COR-L47 (cell line): Measurements from ENCODE around the gene BCR.
A peak's percentile ranks its signal among the peaks of the same experiment; 100 is the strongest.
"Not testable (repeated sequence)": the region's sequence is repeated elsewhere in the genome, so short reads cannot be mapped to it uniquely, and the experiment has no call there.

Experiments used
- DNase-seq: peaks from one replicate; lab custom pipeline; 2025; lab: John Stamatoyannopoulos, UW

The BCR gene

DNA sequence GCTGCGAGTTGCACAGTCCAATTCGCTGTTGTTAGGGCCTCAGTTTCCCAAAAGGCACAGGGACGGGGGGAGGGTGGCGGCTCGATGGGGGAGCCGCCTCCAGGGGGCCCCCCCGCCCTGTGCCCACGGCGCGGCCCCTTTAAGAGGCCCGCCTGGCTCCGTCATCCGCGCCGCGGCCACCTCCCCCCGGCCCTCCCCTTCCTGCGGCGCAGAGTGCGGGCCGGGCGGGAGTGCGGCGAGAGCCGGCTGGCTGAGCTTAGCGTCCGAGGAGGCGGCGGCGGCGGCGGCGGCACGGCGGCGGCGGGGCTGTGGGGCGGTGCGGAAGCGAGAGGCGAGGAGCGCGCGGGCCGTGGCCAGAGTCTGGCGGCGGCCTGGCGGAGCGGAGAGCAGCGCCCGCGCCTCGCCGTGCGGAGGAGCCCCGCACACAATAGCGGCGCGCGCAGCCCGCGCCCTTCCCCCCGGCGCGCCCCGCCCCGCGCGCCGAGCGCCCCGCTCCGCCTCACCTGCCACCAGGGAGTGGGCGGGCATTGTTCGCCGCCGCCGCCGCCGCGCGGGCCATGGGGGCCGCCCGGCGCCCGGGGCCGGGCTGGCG is at the start of gene BCR:
Gene BCR, plus strand, starts transcription at position 209 of the 592 bp plus-strand sequence. CDS start 452 bp downstream, outside the sequence.
- peak; percentile 57 for DNase-seq

DNA sequence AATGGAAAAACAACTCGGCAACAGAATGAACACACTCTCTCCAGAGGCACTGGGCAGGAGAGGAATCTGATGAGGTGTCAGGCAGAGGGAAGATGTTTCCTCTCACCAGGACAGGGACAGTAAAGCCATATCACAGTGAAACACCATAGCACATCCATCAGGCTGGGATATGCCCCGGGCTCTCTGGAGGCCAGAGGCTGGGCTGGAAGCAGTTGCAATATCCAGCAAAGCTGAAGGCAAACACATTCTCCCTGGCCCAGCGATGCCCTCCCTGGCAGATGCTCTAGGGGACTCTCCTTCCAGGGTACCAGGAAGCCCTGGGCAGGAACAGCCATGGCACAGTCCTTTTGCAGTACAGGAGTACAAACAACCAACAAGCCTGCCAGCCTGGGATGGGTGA is 49.6 kb upstream of the BCR start:
- no peak for DNase-seq

DNA sequence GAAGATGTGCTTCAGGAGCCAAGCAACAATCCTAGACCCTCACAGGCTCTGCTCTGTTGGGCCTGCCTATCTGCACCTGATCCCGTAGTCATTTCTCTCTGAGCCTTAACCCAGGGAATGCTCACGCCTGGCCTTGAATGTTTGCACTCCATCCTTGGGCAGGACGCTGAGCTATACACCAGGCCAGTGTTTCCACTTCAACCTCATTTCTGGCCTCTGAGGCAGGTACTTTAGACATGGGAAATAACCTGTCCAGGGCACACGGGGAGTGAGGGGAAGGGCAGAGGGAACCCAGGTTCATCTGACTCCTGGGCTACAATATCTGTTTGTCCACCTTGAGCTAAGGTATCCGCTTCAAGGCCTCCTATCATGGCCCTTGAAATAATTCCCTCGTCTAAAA is 48.4 kb upstream of the BCR start:
- no peak for DNase-seq

DNA sequence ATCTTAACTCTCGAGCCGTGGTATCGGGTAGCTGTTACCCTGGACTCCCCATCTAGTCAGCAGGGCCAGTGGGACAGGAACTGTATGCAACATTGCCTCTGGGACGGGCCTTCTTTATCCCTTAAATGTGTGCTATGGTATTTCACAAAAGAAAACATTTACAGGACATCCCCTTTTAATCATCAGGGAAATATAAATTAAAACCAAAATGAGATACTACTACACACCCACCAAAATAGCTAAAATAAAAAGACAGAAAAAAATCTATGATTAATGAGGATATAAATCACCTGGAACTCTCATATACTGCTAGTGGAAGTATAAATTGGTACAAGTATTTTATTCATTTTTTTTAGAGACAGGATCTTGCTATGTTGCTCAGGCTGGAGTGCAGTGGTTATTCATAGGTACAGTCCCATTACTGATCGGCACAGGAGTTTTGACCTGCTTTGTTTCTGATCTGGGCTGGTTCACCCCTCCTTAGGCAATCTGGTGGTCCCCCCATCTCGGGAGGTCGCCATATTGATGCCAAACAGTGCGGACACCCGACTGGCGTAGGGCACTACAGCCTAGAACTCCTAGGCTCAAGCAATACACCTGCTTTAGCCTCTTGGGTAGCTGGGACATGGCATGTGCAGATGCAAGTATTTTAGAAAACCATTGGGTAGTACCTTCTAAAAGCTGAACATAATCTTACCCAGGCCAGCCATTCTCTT is 47.8 kb upstream of the BCR start:
- no peak for DNase-seq

DNA sequence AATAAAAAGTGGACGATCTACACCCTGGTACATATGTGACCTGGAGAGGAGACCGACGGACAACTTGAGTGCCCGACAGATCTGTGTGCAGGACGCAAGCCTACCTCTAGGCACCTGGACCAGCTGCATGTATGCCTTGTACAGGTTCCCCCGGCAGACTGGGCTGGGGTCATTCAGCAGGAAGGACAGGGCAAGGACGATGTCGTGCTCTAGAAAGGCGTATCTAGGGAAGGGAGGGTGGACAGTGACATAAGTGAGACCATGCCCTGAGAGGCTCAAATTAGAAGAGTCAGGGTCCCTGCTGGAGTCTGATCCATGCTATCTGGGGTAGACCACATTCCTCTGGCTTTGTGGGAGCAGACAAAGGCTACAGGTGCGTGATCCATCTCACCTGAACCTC is 46.4 kb upstream of the BCR start:
- no peak for DNase-seq

DNA sequence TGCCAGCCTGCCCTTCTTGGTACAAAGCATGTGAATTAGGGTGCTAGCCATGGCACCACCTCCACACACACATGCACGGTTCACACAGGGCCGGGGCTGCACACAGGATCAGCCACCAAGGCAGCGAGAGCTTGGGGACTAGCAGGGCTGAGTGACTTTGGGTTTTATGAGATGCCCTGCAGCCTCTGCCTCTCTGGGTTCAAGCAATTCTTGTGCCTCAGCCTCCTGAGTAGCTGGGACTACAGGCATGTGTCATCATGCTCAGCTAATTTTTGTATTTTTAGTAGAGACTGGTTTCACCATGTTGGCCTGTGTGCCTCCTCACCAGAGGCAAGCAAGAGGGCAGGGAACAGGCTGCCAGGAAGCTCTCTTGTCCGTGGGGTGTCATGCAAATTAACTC is 43.3 kb upstream of the BCR start:
- DNase-seq: not testable (repeated sequence)

DNA sequence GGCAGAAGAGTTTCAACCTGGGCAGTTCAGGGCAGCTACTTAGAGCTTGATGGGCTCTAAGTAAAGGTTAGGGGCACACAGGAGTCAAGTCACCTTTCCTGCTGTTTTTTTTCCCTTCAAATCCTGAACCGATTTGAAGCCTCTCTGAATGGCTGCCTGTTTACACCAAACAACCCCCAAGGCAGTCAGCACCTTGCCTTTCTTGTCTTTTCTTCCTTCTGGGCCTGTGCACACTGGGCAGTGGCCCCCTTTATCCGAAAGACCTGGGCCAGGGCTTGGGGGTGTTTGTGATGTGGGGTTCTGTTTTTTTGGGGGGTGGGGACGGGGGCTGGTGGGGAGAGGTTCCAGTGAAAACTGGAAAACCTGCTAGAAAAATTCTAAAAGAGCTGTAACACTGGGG is 42.8 kb upstream of the BCR start:
- no peak for DNase-seq

DNA sequence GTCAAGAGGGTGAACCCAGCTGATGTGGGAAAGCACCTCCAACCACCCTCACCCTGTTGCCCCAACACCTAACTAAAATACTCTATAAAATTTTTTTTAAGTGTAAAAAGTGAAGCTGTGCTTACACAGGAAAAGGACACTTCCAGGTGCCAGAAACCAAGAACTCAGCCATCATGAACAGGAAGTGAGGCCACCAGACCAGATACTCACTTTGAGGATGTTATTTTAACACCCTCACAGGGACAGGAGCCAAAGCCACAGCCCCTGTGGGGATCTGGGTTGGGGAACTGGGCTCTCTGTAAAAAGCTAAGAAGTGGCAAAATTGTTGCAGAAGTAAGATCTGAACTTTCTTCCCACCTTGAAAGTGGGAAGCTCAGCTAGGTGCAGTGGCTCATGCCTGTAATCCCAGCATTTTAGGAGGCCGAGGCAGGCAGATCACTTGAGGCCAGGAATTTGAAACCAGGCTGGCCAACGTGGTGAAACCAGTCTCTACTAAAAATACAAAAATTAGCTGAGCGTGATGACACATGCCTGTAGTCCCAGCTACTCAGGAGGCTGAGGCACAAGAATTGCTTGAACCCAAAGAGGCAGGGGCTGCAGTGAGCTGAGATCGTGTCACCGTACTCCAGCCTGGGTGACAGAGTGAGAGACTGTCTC is 42.3 kb upstream of the BCR start:
- no peak for DNase-seq

DNA sequence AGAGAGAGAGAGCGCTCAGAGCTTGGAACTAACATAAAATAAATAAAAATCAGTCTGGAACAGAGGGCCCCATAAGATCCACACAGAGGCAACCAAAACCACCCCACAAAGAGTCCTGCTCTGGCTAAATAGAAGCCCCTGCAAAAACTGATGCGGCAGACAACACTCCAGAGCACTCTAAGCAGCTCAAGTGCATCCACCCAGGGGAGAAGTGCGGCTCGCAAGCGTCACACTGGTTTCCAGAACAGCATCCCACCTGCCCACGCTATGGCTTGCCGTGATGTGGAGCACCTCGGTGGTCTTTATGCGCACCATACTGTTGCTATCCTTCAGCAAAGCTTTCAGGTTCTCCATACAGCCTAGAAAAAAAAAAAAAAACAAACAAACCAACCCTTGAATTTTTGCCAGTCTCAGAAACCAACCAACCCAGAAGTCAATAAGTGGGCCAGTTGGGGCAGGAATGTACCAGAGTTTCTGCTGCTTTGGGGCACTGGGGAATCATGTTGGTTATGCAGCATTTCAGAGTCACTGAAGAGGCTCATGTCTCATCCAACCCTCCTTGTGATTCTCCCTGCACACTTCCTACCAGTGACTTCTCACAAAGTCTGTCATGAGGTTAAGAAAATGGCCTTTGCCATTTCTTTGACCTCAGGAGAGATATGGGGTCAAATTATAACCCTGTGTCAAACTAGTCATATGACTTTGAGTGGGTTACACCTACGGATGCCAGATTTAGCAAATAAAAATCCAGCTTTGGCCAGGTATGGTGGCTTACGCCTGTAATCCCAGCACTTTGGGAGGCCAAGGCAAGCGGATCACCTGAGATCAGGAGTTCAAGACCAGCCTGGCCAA is 41.5 kb upstream of the BCR start:
- DNase-seq: no peak

DNA sequence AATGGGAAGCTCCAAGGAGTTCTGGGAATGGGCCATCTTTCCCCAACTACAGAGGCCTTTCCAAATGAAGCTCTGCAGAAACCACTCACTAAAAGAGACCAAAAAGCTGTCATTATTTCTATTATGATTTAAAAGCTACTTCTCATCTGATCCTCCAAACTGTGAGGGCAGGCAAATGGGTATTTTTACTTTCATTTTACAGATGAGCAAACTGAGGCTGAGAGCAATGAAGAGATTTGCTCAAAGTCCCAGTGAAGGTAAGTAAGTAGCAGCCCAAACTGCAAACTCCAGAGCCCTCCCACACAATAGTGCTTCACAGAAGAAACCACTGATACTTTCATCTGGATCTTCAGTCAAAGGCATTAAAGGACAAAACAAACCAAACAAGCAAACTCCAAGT is 39.9 kb upstream of the BCR start:
- DNase-seq: no peak

DNA sequence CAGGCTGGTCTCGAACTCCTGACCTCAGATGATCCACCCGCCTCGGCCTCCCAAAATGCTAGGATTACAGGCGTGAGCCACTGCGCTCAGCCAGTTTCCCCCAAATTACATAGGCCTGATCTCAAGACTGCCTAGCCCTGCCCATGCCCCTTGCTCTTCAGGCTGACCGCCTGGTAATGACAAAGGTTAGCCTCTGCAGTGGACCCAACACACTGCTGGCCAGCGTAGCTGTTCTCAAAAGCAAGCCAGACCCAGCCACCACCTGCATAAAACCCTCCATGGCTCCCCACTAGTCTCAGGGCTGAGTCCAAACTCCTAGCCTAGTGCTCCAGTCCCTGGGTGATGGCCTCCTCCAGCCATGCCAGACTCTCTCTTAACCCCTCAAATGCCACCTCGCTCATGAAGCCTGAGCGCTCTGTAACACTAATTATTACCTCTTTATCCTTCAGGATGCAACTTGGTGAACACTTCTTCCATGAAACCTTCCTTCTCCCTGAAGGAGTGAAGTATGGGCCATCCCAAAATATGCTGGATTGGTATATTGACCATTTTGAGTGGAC is 37.7 kb upstream of the BCR start:
- no peak for DNase-seq

DNA sequence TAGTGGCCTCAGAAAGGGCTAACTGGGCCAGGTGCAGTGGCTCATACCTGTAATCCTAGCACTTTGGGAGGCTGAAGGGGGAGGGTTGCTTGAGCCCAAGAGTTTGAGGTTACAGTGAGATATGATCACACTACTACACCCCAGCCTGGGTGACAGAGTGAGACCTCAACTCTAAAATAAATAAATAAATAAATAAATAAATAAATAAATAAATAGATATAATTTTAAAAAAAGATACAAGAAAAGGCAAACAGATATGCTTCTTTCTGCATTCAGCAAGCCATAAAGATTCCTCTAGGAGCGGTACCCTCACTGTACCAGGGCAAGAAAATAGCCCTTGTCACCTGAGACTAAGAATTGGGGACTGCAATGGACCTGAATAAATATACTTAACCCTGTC is 37.2 kb upstream of the BCR start:
- DNase-seq: no peak

DNA sequence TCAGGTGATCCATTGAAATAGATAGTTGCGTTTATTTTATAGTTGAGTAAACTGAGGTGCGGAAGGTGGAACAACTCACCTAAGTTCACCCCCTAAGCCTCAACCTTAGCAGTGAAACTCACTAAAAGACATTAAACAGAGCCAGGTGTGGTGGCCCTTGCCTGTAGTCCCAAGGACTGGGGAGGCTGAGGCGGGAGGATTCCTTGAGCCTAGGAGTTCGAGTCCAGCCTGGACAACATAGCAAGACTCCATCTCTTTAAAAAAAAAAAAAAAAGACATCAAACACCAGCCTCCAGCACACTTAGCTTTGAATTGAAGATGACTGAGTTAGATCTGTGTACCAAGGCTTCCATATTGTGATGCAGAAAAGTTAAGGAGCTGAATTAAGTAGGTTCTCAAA is 35.9 kb upstream of the BCR start:
- DNase-seq: no peak

DNA sequence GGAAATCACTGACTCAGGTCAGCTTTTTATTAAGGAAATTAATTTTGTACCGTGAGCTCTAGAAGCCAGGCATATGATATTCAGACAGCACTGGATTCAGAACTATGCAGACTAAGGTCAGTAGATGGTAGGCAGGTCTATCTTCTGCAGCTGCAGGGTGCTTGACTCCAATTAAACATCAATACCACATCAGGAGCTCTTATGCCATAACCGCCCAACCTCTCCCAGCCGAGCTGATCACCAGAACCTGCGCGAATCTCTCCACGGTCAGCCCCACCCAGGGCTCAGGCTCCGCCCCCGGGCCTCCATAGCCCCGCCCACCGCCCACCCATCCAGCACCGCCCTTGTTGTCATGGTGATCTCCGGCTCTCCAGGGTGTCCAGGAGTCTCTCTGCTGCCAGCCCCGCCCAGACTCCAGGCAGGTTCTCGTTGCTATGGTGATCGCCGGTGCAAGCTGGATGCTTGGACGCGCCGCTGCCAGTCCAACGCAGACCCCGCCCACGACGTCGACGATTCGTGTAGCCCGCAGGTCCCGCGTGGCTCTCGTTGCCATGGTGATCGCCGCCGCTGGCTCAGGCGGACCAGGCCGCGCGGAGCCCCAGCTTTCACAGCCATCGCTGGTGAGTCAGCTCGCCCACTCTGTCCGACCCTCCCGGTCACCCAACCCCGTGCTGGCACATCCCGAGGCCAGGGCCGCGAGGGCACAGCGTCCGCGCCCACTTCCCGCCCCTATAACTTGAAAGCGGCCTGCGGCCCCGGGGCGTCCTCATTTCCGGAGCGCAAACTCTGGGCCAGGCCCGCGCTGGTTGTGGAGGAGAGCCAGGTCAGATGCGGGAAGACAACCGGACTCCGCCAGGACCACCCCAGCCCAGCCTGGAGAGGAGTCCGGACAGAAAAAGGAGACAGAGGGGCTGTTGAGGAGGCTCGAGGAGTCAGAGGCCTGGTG is 35.1 kb upstream of the BCR start, which contains the start of gene RAB36:
Gene RAB36, plus strand, starts transcription at position 546 of the 946 bp plus-strand sequence. CDS start 1,140 bp downstream, outside the sequence.
- DNase-seq: peak; percentile 100

DNA sequence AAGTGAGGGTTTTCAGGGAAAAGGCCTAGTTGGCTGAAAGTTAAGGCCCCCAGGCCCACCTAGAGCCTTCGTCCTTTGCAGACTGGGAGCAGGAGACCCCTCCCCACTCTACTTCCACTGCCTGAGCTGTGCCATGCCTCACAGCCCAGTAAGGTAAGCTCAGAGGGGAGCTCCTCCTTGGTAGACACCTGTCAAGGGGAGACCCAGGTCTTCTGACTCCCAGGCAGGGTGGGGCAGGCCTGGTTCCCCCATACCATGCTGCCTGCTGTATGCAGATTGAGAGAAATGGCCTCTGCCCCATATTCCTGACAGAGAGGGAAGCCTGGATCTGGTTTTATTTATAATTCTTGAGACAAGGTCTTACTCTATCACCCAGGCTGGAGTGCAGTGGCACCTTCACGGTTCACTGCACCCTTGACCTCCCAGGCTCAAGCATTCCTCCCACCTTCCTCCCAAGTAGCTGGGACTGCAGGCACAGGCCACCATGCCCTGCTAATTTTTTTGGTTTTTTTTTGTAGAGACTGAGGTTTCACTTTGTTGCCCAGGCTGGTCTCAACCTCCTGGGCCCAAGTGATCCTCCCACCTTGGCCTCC is 34.3 kb upstream of the BCR start:
- no peak for DNase-seq

DNA sequence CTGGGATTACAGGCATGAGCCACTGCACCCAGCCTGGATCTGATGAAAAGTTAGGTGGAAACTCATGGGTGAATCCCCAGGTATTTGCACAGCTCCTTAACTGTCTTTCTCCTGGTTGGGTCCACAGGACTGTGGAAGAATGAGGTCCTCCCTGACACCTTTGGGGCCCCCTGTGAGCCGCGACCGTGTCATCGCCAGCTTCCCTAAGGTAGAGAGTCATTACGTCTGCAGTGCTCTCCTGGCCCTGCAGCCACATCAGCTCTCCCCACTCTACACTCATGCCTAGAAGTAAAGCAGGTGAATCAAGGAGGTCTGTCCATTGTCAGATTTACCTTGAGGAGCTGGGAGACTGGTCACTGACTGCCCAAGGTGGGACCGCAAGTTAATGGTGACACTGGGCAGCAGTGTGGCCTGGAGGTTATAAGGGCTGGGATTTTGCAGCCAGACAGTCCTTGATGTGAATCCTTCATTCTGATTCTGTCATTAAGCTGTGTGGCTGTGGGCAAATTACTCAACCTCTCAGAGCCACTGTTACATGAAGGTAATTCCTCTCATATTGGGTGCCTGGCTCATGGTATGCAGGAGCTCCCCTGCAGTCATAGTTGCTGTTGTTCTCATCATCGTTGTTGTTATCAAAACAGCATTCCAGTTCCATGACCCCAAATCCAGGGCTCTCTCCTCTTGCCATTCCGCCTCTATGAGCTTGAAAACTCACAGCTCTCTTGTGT is 33.7 kb upstream of the BCR start:
- DNase-seq: no peak

DNA sequence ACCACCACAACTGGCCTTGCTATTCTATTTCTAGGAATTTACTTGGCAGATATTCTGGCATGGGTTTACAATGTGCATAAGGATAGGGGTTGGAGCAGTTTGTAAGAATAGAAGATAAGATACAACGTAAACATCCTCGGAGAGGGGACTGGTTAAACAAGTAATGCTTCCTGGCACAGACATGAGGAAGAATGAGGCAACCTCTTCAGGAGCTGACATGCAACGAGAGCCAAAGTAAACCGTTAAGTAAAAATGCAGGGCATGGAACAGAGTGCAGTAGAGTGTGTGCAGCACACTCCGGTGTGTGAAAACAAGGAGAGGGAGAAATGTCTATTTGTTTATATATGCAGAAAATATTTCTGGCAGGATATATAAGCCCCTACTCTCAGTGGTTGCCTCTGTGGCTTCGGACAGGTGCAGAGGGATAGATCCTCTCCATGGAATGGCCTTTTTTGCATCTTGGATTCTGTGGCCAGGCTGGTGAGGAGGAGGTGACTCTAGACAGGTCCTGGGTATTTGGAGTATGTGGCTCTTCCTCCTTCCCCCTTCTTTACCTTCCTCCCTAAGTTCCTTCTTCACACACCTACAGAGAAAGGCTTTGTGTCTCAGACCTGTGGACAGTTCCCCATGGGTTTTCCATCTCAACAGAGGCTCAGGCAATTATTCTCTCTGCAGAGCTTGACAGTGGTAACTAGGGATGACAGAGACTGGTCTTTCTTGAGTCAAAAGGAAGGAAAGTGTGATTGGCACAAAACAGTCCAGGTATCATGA is 32.5 kb upstream of the BCR start:
- no peak for DNase-seq

DNA sequence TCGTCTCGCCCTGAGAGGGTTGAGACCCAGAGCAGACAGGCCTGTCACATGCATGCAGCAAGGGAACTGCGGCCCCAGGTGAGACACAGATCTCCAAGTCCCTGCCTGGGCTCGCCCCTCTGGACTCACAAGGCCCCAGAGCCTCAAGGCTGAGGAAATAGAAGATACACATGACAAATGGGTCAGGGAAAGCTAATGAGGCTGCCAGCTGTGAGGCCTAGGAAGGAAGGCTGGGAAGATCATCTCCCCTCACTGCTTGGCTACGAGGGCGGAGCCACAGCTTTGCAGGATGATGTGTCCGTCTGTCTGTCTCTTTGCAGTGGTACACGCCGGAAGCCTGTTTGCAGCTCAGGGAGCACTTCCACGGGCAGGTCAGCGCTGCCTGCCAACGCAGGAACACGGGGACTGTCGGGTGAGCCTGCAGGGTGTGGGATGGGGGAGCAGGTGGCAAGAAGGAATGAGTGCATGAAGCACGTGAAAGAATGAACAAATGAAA is 30.5 kb upstream of the BCR start:
- no peak for DNase-seq

DNA sequence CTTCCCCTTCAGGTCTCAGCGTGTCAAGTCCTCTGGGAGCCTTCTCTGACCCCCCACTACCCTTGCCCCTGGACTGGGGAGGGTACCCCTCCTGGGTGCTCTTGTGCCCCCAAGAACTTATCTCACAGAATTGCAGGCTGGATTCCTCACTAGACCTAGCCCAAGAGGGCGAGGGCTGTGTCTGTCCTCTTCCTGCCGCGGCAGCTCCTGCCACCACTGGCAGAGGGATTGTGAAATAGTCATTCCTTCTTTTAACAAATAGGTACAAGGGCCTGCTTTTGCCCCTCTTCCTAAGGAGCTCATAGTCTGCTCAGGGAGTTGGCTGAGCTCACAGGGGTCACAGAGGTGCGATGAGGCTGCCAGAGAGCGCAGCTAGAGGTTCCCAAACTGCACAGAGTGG is 29.5 kb upstream of the BCR start:
- DNase-seq: no peak
